HUES64 (cell line): ENCODE measurements around the gene ST3GAL4.
A peak's percentile ranks its signal among the peaks of the same experiment; 100 is the strongest.
"Not testable (repeated sequence)": the region's sequence is repeated elsewhere in the genome, so short reads cannot be mapped to it uniquely, and the experiment has no call there.

Experiments
- H3K27ac ChIP-seq: 2 replicates; pipeline ENCODE4 v1.7.0; 2013; ENCODE audit warnings: low read depth, low read length, inconsistent platforms
- H3K27me3 ChIP-seq: 2 replicates; pipeline ENCODE4 v1.6.1; 2013; ENCODE audit warnings: mild to moderate bottlenecking, low read length; ENCODE audit not compliant: insufficient read depth
- H3K36me3 ChIP-seq: 2 replicates; pipeline ENCODE4 v1.6.1; 2013; ENCODE audit warnings: mild to moderate bottlenecking, low read length; ENCODE audit not compliant: insufficient read depth
- H3K4me1 ChIP-seq: 2 replicates; pipeline ENCODE4 v1.6.1; 2013; ENCODE audit warnings: mild to moderate bottlenecking, low read length, moderate library complexity; ENCODE audit not compliant: insufficient read depth
- H3K4me3 ChIP-seq: 2 replicates; pipeline ENCODE4 v1.5.1; 2013; ENCODE audit warnings: mild to moderate bottlenecking, low read length, moderate library complexity
- H3K9ac ChIP-seq: 2 replicates; pipeline ENCODE4 v1.6.1; 2013; ENCODE audit warnings: mild to moderate bottlenecking, low read depth, low read length
- H3K9me3 ChIP-seq: 2 replicates; pipeline ENCODE4 v1.6.1; 2013; ENCODE audit warnings: low read depth, low read length; ENCODE audit not compliant: insufficient read depth
- WGBS: fragments of 150-250, 120-280 bp; methylation state at CpG from one replicate; pipeline ENCODE4 v1.1.7; 2013; ENCODE audit warnings: missing lambda C conversion rate; 5-methylcytosine and 5-hydroxymethylcytosine counted together

Gene ST3GAL4

DNA sequence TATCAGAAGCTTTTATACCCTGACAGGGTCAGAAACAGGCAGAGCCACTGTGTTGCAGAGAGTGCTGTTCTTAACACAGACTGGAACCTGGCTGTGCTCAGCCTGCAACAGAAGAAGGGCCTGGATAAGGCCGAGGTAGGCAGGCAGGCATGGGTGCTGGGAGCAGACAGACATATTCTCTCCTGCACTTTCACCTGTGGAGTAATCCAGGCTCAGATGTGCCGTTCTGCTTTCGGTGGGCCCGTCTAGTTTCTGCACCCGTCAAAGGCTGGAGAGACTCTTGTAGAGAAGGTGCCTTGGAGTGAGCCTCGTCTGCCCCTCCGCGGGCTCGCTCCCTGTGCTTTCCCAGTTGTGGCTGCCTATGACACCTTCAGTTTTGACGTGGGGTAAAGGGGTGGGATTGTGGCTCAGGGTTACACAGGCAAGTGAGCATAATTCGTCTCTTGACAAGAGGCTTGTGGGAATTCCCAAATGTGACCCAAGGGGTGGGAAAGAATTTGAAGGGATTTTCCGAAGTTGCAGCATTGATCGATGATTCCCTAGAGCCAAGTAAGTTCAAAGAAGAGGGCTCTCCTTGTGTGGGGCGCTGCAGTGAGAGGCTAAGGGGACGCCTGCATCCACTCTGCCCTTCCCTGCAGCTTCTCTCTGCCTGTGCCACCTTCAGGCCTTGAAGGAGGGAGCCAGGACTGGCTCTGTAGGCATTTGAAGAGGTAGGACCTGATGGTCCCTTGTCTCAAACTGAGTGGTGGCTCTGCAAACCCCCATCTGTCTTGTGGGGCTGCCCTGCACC, 16.2 kb upstream of the ST3GAL4 start:
- H3K27ac ChIP-seq = no peak overlapping the region
- no peak overlapping the region for H3K4me3 ChIP-seq
- H3K9ac ChIP-seq = no peak overlapping the region
- H3K9me3 ChIP-seq = no peaks in the 10 kb centered on the region
- peaks cover 42% of the 10 kb centered on the region for H3K36me3 ChIP-seq
- H3K4me1 ChIP-seq = no peaks in the 10 kb centered on the region; the same call in 1 of the 2 replicates
- no peaks in the 10 kb centered on the region for H3K27me3 ChIP-seq
- 91% methylated on average over 15 of the region's 15 CpGs for WGBS

- Histone ChIP-seq H3K36me3 (peaks cover 45% of the 10 kb centered on the region), H3K27ac (no peak overlapping the region), H3K4me1 (peaks cover 5% of the 10 kb centered on the region), H3K4me3 (no peak overlapping the region), H3K9me3 (no peaks in the 10 kb centered on the region), H3K9ac (no peak overlapping the region), H3K27me3 (no peaks in the 10 kb centered on the region)
- WGBS = 83% methylated on average over 11 of the region's 11 CpGs
Measured at GRCh38 chr11:126339863-126340434, 15.5 kb upstream of the ST3GAL4 start.

DNA sequence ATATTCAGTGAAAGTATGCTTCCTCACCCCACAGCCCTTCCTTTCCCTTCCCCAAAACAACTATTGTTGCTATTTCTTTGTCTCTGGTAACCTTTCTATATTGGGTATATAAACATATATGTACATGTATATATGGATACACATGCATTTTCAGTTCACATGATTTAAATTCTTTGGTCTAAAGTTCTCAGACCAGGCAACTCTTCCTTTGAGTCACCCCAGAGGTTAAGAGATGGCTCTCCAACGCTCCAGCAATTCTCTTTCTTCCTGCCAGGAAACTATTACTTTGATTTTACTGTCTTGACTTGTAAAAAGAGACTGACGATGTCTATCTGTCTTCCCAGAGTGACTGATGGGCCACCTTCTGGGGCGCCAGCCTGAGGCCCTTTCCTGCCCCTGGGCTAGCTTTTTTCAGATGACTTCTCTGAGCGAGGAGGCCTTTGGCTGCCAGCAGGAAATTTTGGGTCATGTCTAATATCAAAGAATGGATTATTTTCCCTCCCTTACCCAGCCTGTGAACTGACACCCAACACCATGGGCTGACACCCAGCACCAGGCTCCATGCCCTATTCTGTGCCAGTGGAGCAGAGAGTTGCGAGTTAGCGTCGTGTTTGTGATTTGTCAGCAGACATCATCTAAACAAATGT, 14.4 kb upstream of the ST3GAL4 start:
- H3K9ac ChIP-seq = no peak overlapping the region
- H3K4me1 ChIP-seq = peaks cover 11% of the 10 kb centered on the region
- H3K9me3 ChIP-seq = no peaks in the 10 kb centered on the region
- no peaks in the 10 kb centered on the region for H3K27me3 ChIP-seq
- 90% methylated on average over 7 of the region's 7 CpGs for WGBS
- H3K27ac ChIP-seq = no peak overlapping the region
- H3K4me3 ChIP-seq = no peak overlapping the region
- H3K36me3 ChIP-seq = peaks cover 46% of the 10 kb centered on the region

- H3K27ac ChIP-seq = no peak overlapping the region
- H3K9me3 ChIP-seq = no peaks in the 10 kb centered on the region
- 88% methylated on average over 3 of the region's 3 CpGs for WGBS
- peaks cover 18% of the 10 kb centered on the region for H3K4me1 ChIP-seq
- no peaks in the 10 kb centered on the region for H3K27me3 ChIP-seq
- H3K36me3 ChIP-seq = peaks cover 46% of the 10 kb centered on the region
- no peak overlapping the region for H3K4me3 ChIP-seq
- H3K9ac ChIP-seq = no peak overlapping the region
Measured at GRCh38 chr11:126341760-126342161, 13.7 kb upstream of the ST3GAL4 start.

GRCh38 chr11:126343051-126343450, 12.4 kb upstream of the ST3GAL4 start:
- Histone ChIP-seq H3K9me3 (no peaks in the 10 kb centered on the region), H3K27me3 (no peaks in the 10 kb centered on the region), H3K4me3 (no peak overlapping the region), H3K36me3 (peaks cover 44% of the 10 kb centered on the region), H3K27ac (no peak overlapping the region), H3K4me1 (peaks cover 22% of the 10 kb centered on the region), H3K9ac (no peak overlapping the region)
- WGBS = 94% methylated on average over 16 of the region's 16 CpGs

GRCh38 chr11:126344141-126345080, 11.1 kb upstream of the ST3GAL4 start:
- Histone ChIP-seq H3K9ac (no peak overlapping the region), H3K27ac (no peak overlapping the region), H3K4me1 (peaks cover 27% of the 10 kb centered on the region), H3K36me3 (peaks cover 31% of the 10 kb centered on the region), H3K9me3 (no peaks in the 10 kb centered on the region), H3K4me3 (no peak overlapping the region), H3K27me3 (no peaks in the 10 kb centered on the region)
- WGBS = 86% methylated on average over 11 of the region's 11 CpGs

DNA sequence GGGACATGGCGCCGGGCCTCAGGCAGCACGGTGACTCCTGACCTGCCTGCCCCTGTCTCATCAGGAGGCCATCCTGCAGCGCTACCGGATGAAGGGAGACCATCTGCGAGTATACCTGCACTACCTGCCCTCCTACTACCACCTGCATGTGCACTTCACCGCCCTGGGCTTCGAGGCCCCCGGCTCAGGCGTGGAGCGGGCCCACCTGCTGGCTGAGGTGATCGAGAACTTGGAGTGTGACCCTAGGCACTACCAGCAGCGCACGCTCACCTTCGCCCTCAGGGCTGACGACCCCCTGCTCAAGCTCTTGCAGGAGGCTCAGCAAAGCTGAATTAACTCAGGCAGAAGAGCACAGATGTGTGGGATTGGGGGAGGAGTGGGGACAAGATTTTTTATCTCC, 10.2 kb upstream of the ST3GAL4 start:
- Histone ChIP-seq H3K36me3 (peaks cover 30% of the 10 kb centered on the region), H3K27me3 (no peaks in the 10 kb centered on the region), H3K27ac (no peak overlapping the region), H3K9ac (no peak overlapping the region), H3K4me3 (no peak overlapping the region), H3K4me1 (peaks cover 33% of the 10 kb centered on the region), H3K9me3 (no peaks in the 10 kb centered on the region)
- 90% methylated on average over 16 of the region's 16 CpGs for WGBS

DNA sequence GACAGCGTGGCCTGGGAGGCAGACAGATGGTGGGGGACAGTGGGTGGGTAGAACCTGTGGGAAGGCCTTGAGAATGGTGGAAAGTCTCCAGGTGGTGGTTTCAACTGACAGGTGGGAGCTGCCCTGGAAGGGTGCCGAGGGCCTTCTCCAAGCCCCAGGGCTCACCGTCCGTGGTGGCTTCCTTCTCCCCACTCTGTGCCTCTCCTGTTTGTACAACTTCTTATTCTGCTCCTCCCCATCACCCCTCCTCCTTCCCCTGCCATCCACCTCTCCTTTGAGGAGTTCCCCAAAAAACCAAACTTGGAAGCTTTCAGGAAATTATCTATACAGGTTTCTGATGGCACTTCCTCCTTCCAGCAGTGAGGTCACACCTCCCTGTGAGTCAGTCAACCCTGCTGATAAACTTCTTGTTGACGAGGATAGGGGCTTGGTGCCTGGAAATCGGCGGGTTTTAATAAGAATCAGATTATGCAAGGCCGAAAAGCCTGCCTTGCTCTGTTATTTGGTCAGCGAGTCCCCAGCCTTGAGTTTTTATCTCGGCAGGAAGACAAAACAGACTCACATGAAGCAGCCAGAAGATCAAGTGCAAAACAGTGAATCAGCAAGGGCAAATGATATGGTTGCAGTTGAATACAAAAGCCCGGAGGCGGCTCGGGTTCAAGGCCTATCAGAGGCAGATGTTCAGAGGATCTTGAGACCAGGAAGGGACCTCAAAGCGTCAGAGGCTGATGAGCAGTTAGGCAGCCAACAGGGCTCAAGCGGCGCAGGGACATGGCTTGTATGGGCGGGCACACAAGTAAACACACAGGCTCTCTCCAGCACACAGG, 9.5 kb upstream of the ST3GAL4 start:
- 67% methylated on average over 17 of the region's 17 CpGs for WGBS
- Histone ChIP-seq H3K4me1 (peaks cover 33% of the 10 kb centered on the region), H3K27me3 (no peaks in the 10 kb centered on the region), H3K27ac (peak overlapping the region; percentile 27; the same call in 1 of the 2 replicates), H3K9ac (no peak overlapping the region), H3K4me3 (no peak overlapping the region), H3K9me3 (no peaks in the 10 kb centered on the region), H3K36me3 (peaks cover 30% of the 10 kb centered on the region)

- peaks cover 33% of the 10 kb centered on the region for H3K4me1 ChIP-seq
- H3K9me3 ChIP-seq = no peaks in the 10 kb centered on the region
- no peak overlapping the region for H3K4me3 ChIP-seq
- H3K9ac ChIP-seq = no peak overlapping the region
- H3K36me3 ChIP-seq = peaks cover 25% of the 10 kb centered on the region
- WGBS = 50% methylated on average over 1 of the region's 1 CpG
- H3K27ac ChIP-seq = no peak overlapping the region; the same call in 1 of the 2 replicates
- no peaks in the 10 kb centered on the region for H3K27me3 ChIP-seq
Measured at GRCh38 chr11:126346586-126346940, 8.9 kb upstream of the ST3GAL4 start.

- H3K36me3 ChIP-seq = peaks cover 26% of the 10 kb centered on the region
- not testable (repeated sequence) for H3K9ac ChIP-seq, H3K27ac ChIP-seq, H3K9me3 ChIP-seq, H3K27me3 ChIP-seq, H3K4me3 ChIP-seq
- peaks cover 33% of the 10 kb centered on the region for H3K4me1 ChIP-seq
- WGBS = 98% methylated on average over 4 of the region's 7 CpGs
Measured at GRCh38 chr11:126346946-126347345, 8.5 kb upstream of the ST3GAL4 start.
